K562 (cell line): ENCODE data around the gene AP1G1.

Source experiments
- BRCA1 ChIP-seq, 2 experiments: fragments of 450-650 bp in 1 of 2; sonication (generic) in 1 of 2; formaldehyde crosslinking in 1 of 2; IDR thresholded peaks; 2 replicates each; pipeline versions ENCODE4 v1.5.0 to v1.6.1; 2017 to 2020; ENCODE audit warnings: mild to moderate bottlenecking in 1 of 2, missing genetic modification reagents in 1 of 2
- ESRRB ChIP-seq: fragments of 250-450 bp; sonication (Bioruptor Pico); IDR thresholded peaks from 2 replicates; pipeline ENCODE4 v1.5.0; 2020; ENCODE audit warnings: mild to moderate bottlenecking, moderate library complexity, borderline replicate concordance
- NFXL1 ChIP-seq: fragments of 450-650 bp; formaldehyde crosslinking; IDR thresholded peaks from 2 replicates; pipeline ENCODE4 v1.4.0; 2021; ENCODE audit warnings: mild to moderate bottlenecking
- SAFB ChIP-seq: fragments of 200-400 bp; formaldehyde crosslinking; IDR thresholded peaks from 2 replicates; pipeline ENCODE4 v1.6.1; 2017; ENCODE audit warnings: low read depth, low read length, borderline replicate concordance
- TAF1 ChIP-seq: IDR thresholded peaks from 2 replicates; pipeline ENCODE4 v1.6.1; 2011; ENCODE audit warnings: mild to moderate bottlenecking, low read length, moderate library complexity; ENCODE audit not compliant: insufficient read depth, control insufficient read depth, severe bottlenecking; ENCODE audit errors: extremely low read depth
- TAL1 ChIP-seq: fragments of 450-650 bp; IDR thresholded peaks from 2 replicates; pipeline ENCODE4 v1.6.1; 2016; ENCODE audit warnings: mild to moderate bottlenecking
- TCF7 ChIP-seq: sonication (generic); IDR thresholded peaks from 2 replicates; pipeline ENCODE4 v1.6.1; 2016; ENCODE audit warnings: antibody characterized with exemption, borderline replicate concordance
- ZNF133 ChIP-seq: fragments of 250-450 bp; sonication (Bioruptor Pico); IDR thresholded peaks from 2 replicates; pipeline ENCODE4 v1.4.0; 2020; ENCODE audit warnings: mild to moderate bottlenecking
- TF ChIP-seq, protein P1 (sequence below), 3 experiments: IDR thresholded peaks in 2 of 3; conservative IDR thresholded peaks in 1 of 3; 2 replicates each; pipeline ENCODE4 v1.5.1; 2011 to 2012; ENCODE audit warnings: low read length in 3 of 3, mild to moderate bottlenecking in 3 of 3, control low read depth in 2 of 3, improper control_type of control experiment in 1 of 3, inconsistent platforms in 1 of 3, low read depth in 1 of 3, mixed read lengths in 1 of 3, moderate library complexity in 1 of 3; ENCODE audit not compliant: insufficient read depth in 2 of 3
- TF ChIP-seq, protein P2 (sequence below): fragments of 450-650 bp; IDR thresholded peaks from 2 replicates; pipeline ENCODE4 v1.6.1; 2017; ENCODE audit warnings: antibody characterized with exemption, mild to moderate bottlenecking

DNA sequence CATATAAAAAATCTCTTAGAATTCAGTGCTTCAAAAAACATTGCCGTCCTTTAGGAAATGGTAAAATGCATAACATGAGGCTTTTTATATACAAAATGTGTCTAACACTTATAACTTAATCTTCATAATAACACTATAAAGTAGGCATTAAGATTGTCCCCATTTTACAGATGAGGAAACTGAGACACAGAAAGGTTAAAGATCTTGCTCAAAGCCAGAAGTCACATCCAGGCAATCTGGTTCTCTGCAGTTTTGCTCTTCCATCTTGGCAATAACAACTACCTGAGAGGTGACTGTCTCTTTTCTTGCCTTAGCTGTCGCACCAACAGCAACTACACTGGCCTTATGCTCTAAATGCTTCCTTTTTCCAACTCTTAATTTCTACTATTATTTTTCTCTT is 24.5 kb downstream of the AP1G1 start:
- TF ChIP-seq, protein P1, sequence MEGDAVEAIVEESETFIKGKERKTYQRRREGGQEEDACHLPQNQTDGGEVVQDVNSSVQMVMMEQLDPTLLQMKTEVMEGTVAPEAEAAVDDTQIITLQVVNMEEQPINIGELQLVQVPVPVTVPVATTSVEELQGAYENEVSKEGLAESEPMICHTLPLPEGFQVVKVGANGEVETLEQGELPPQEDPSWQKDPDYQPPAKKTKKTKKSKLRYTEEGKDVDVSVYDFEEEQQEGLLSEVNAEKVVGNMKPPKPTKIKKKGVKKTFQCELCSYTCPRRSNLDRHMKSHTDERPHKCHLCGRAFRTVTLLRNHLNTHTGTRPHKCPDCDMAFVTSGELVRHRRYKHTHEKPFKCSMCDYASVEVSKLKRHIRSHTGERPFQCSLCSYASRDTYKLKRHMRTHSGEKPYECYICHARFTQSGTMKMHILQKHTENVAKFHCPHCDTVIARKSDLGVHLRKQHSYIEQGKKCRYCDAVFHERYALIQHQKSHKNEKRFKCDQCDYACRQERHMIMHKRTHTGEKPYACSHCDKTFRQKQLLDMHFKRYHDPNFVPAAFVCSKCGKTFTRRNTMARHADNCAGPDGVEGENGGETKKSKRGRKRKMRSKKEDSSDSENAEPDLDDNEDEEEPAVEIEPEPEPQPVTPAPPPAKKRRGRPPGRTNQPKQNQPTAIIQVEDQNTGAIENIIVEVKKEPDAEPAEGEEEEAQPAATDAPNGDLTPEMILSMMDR (IDR thresholded peaks at IDR 0.05 in 2 of 3, conservative IDR thresholded peaks at IDR 0.05 in 1 of 3; ENCODE audit: insufficient read depth in 2 of 3, low read depth in 1 of 3, low read length in 3 of 3), result no peak
- TF ChIP-seq SAFB (no peak), ESRRB (CRISPR knock-in tag) (no peak), TAF1 (no peak), NFXL1 (CRISPR knock-in tag) (no peak), ZNF133 (CRISPR knock-in tag) (no peak), TCF7 (no peak), BRCA1 (IDR thresholded peaks at IDR 0.05) (no peak), BRCA1 (CRISPR knock-in tag; IDR thresholded peaks at IDR 0.05) (no peak), TAL1 (no peak)
- TF ChIP-seq, protein P2, sequence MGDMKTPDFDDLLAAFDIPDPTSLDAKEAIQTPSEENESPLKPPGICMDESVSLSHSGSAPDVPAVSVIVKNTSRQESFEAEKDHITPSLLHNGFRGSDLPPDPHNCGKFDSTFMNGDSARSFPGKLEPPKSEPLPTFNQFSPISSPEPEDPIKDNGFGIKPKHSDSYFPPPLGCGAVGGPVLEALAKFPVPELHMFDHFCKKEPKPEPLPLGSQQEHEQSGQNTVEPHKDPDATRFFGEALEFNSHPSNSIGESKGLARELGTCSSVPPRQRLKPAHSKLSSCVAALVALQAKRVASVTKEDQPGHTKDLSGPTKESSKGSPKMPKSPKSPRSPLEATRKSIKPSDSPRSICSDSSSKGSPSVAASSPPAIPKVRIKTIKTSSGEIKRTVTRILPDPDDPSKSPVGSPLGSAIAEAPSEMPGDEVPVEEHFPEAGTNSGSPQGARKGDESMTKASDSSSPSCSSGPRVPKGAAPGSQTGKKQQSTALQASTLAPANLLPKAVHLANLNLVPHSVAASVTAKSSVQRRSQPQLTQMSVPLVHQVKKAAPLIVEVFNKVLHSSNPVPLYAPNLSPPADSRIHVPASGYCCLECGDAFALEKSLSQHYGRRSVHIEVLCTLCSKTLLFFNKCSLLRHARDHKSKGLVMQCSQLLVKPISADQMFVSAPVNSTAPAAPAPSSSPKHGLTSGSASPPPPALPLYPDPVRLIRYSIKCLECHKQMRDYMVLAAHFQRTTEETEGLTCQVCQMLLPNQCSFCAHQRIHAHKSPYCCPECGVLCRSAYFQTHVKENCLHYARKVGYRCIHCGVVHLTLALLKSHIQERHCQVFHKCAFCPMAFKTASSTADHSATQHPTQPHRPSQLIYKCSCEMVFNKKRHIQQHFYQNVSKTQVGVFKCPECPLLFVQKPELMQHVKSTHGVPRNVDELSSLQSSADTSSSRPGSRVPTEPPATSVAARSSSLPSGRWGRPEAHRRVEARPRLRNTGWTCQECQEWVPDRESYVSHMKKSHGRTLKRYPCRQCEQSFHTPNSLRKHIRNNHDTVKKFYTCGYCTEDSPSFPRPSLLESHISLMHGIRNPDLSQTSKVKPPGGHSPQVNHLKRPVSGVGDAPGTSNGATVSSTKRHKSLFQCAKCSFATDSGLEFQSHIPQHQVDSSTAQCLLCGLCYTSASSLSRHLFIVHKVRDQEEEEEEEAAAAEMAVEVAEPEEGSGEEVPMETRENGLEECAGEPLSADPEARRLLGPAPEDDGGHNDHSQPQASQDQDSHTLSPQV, result no peak
